H1 (cell line): ENCODE data around the gene ACY1. TPM values are rescaled to one million over a fixed set of nuclear protein-coding genes. Genes with fewer than 3 reads are reported as not detected.

Experiments used
- BRCA1 ChIP-seq: IDR thresholded peaks from 2 replicates; pipeline ENCODE4 v1.6.1; 2012; ENCODE audit warnings: low read depth, low read length, improper control_type of control experiment
- POU5F1 ChIP-seq: IDR thresholded peaks from 2 replicates; pipeline ENCODE4 v1.6.1; 2011; ENCODE audit warnings: low read depth, mild to moderate bottlenecking, low read length, moderate library complexity
- RBBP5 ChIP-seq: IDR thresholded peaks from 2 replicates; pipeline ENCODE4 v1.7.1; 2012; ENCODE audit warnings: low read depth, mild to moderate bottlenecking, inconsistent platforms, low read length, moderate library complexity, borderline replicate concordance
- RXRA ChIP-seq: IDR thresholded peaks from 2 replicates; pipeline ENCODE4 v1.6.1; 2011; ENCODE audit warnings: low read depth, mild to moderate bottlenecking, low read length, moderate library complexity; ENCODE audit not compliant: insufficient read depth
- SIN3A ChIP-seq, 2 experiments: IDR thresholded peaks in 1 of 2; conservative IDR thresholded peaks in 1 of 2; 2 replicates each; pipeline ENCODE4 v1.6.1; 2011 to 2012; ENCODE audit warnings: low read length in 2 of 2, improper control_type of control experiment in 1 of 2, low read depth in 1 of 2, mild to moderate bottlenecking in 1 of 2
- TCF12 ChIP-seq: IDR thresholded peaks from 2 replicates; pipeline ENCODE4 v1.6.1; 2011; ENCODE audit warnings: low read depth, mild to moderate bottlenecking, low read length
- ZNF274 ChIP-seq: IDR thresholded peaks from 2 replicates; pipeline ENCODE4 v1.7.0; 2012; ENCODE audit warnings: low read length, borderline replicate concordance; ENCODE audit errors: extremely low read depth
- polyA plus RNA-seq, 7 experiments: library from polyadenylated mRNA; depleted of rRNA in 3 of 7; stranded (reverse) in 5 of 7; unstranded in 2 of 7; fragments of >200 nt in 5 of 7; fragments of 200-250 nt in 2 of 7; gene quantifications; 1 replicate in 5 of 7; 2 replicates in 1 of 7; 4 replicates in 1 of 7; pipeline versions ENCODE4 v1.2.1 to v1.2.3, GENCODE V29; 2011 to 2013; ENCODE audit warnings: missing spikeins in 2 of 7, mixed read lengths in 2 of 7
- total RNA-seq: library from RNA; stranded (reverse); fragmentation: NEBNext Ultra II Directional; extraction: Animal tissue kit (Norgen Biotek cat#: 25700); gene quantifications from 2 replicates; pipeline ENCODE4 v1.2.1, GENCODE V29; 2021
- TF ChIP-seq, protein P1 (sequence below): fragments of 300-600 bp; sonication (generic); IDR thresholded peaks from 2 replicates; pipeline ENCODE4 v1.7.1; 2012; ENCODE audit warnings: low read length, moderate library complexity, mild to moderate bottlenecking, inconsistent platforms; ENCODE audit not compliant: insufficient replicate concordance
- TF ChIP-seq, protein P2 (sequence below): IDR thresholded peaks from 2 replicates; pipeline ENCODE4 v1.6.1; 2011; ENCODE audit warnings: low read depth, mild to moderate bottlenecking, low read length; ENCODE audit not compliant: insufficient read depth
- TF ChIP-seq, protein P3 (sequence below): IDR thresholded peaks from 2 replicates; pipeline ENCODE4 v1.6.1; 2012; ENCODE audit warnings: inconsistent platforms

ACY1 gene
- total and polyA plus RNA-seq, 2 of the 8 experiments (the other 6 are each of a cell fraction or from before 2014, with no cell fraction given): 48.3 to 113 TPM

- TF ChIP-seq, protein P1, sequence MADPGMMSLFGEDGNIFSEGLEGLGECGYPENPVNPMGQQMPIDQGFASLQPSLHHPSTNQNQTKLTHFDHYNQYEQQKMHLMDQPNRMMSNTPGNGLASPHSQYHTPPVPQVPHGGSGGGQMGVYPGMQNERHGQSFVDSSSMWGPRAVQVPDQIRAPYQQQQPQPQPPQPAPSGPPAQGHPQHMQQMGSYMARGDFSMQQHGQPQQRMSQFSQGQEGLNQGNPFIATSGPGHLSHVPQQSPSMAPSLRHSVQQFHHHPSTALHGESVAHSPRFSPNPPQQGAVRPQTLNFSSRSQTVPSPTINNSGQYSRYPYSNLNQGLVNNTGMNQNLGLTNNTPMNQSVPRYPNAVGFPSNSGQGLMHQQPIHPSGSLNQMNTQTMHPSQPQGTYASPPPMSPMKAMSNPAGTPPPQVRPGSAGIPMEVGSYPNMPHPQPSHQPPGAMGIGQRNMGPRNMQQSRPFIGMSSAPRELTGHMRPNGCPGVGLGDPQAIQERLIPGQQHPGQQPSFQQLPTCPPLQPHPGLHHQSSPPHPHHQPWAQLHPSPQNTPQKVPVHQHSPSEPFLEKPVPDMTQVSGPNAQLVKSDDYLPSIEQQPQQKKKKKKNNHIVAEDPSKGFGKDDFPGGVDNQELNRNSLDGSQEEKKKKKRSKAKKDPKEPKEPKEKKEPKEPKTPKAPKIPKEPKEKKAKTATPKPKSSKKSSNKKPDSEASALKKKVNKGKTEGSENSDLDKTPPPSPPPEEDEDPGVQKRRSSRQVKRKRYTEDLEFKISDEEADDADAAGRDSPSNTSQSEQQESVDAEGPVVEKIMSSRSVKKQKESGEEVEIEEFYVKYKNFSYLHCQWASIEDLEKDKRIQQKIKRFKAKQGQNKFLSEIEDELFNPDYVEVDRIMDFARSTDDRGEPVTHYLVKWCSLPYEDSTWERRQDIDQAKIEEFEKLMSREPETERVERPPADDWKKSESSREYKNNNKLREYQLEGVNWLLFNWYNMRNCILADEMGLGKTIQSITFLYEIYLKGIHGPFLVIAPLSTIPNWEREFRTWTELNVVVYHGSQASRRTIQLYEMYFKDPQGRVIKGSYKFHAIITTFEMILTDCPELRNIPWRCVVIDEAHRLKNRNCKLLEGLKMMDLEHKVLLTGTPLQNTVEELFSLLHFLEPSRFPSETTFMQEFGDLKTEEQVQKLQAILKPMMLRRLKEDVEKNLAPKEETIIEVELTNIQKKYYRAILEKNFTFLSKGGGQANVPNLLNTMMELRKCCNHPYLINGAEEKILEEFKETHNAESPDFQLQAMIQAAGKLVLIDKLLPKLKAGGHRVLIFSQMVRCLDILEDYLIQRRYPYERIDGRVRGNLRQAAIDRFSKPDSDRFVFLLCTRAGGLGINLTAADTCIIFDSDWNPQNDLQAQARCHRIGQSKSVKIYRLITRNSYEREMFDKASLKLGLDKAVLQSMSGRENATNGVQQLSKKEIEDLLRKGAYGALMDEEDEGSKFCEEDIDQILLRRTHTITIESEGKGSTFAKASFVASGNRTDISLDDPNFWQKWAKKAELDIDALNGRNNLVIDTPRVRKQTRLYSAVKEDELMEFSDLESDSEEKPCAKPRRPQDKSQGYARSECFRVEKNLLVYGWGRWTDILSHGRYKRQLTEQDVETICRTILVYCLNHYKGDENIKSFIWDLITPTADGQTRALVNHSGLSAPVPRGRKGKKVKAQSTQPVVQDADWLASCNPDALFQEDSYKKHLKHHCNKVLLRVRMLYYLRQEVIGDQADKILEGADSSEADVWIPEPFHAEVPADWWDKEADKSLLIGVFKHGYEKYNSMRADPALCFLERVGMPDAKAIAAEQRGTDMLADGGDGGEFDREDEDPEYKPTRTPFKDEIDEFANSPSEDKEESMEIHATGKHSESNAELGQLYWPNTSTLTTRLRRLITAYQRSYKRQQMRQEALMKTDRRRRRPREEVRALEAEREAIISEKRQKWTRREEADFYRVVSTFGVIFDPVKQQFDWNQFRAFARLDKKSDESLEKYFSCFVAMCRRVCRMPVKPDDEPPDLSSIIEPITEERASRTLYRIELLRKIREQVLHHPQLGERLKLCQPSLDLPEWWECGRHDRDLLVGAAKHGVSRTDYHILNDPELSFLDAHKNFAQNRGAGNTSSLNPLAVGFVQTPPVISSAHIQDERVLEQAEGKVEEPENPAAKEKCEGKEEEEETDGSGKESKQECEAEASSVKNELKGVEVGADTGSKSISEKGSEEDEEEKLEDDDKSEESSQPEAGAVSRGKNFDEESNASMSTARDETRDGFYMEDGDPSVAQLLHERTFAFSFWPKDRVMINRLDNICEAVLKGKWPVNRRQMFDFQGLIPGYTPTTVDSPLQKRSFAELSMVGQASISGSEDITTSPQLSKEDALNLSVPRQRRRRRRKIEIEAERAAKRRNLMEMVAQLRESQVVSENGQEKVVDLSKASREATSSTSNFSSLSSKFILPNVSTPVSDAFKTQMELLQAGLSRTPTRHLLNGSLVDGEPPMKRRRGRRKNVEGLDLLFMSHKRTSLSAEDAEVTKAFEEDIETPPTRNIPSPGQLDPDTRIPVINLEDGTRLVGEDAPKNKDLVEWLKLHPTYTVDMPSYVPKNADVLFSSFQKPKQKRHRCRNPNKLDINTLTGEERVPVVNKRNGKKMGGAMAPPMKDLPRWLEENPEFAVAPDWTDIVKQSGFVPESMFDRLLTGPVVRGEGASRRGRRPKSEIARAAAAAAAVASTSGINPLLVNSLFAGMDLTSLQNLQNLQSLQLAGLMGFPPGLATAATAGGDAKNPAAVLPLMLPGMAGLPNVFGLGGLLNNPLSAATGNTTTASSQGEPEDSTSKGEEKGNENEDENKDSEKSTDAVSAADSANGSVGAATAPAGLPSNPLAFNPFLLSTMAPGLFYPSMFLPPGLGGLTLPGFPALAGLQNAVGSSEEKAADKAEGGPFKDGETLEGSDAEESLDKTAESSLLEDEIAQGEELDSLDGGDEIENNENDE: no peak
- TF ChIP-seq, protein P2, sequence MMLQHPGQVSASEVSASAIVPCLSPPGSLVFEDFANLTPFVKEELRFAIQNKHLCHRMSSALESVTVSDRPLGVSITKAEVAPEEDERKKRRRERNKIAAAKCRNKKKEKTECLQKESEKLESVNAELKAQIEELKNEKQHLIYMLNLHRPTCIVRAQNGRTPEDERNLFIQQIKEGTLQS: no peak
- TF ChIP-seq BRCA1 (no peak), TCF12 (no peak), ZNF274 (no peak), RXRA (no peak), POU5F1 (no peak), SIN3A (conservative IDR thresholded peaks at IDR 0.05 in 1 of 2, IDR thresholded peaks at IDR 0.05 in 1 of 2; ENCODE audit: low read depth in 1 of 2, low read length in 2 of 2) (no peak), RBBP5 (no peak)
- TF ChIP-seq, protein P3, sequence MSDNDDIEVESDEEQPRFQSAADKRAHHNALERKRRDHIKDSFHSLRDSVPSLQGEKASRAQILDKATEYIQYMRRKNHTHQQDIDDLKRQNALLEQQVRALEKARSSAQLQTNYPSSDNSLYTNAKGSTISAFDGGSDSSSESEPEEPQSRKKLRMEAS: no peak
- TF ChIP-seq, all 59 proteins: peak for 0
Measured at GRCh38 chr3:51948016-51948580, 35.2 kb upstream of the ACY1 start (continued).
